ENCODE data around the gene SMCO2. TPM values are rescaled to one million over a fixed set of nuclear protein-coding genes. Genes with fewer than 3 reads are reported as not detected.

The SMCO2 gene
- total RNA-seq, 3 donors from 2014 or later (not counting 1 experiment from before 2014, with no cell fraction given), result not detected

- Histone ChIP-seq H3K9me3 (ENCODE audit: control insufficient read depth, insufficient read depth, low read length) (no peaks in the 10 kb centered on the region), H3K4me1 (ENCODE audit: control insufficient read depth, insufficient read depth, low read length) (no peaks in the 10 kb centered on the region), H3K27ac (ENCODE audit: low read length) (no peak overlapping the region), H3K36me3 (ENCODE audit: control insufficient read depth, insufficient read depth, low read length) (no peaks in the 10 kb centered on the region), H3K4me3 (ENCODE audit: low read length) (no peak overlapping the region), H3K27me3 (ENCODE audit: control insufficient read depth, insufficient read depth, low read length) (peaks cover 2% of the 10 kb centered on the region)
- H3K36me3 Mint-ChIP-seq, result no peaks in the 10 kb centered on the region
- WGBS (ENCODE audit: insufficient coverage), result 80% methylated on average over 8 of the region's 8 CpGs
- intact Hi-C loops (cut with micrococcal nuclease), result no loop called here
- H3K27ac Mint-ChIP-seq, result no peak overlapping the region
- ATAC-seq (no peak), DNase-seq (no peak)
- no peaks in the 10 kb centered on the region for H3K9me3 Mint-ChIP-seq
- H3K27me3 Mint-ChIP-seq (ENCODE audit: low read depth in 2 of 2), result peaks cover 13 to 35% of the 10 kb centered on the region in 2 donors
- no peak for TF ChIP-seq CTCF (IDR thresholded peaks at IDR 0.05)
- H3K4me1 Mint-ChIP-seq, result peaks cover 0 to 8% of the 10 kb centered on the region in 2 donors
- no peak overlapping the region for H3K4me3 Mint-ChIP-seq
These were observed 16.3 kb downstream of the SMCO2 start for GRCh38 chr12:27462851-27463250.

GRCh38 chr12:27463511-27464219 is 17.1 kb downstream of the SMCO2 start:
- ATAC-seq, result no peak
- H3K4me3 Mint-ChIP-seq, result no peak overlapping the region
- Histone ChIP-seq H3K27me3 (ENCODE audit: control insufficient read depth, insufficient read depth, low read length) (peaks cover 2% of the 10 kb centered on the region), H3K4me3 (ENCODE audit: low read length) (no peak overlapping the region), H3K9me3 (ENCODE audit: control insufficient read depth, insufficient read depth, low read length) (no peaks in the 10 kb centered on the region), H3K36me3 (ENCODE audit: control insufficient read depth, insufficient read depth, low read length) (no peaks in the 10 kb centered on the region), H3K4me1 (ENCODE audit: control insufficient read depth, insufficient read depth, low read length) (no peaks in the 10 kb centered on the region), H3K27ac (ENCODE audit: low read length) (no peak overlapping the region)
- no peak for TF ChIP-seq CTCF (IDR thresholded peaks at IDR 0.05)
- no peak for DNase-seq
- intact Hi-C loops (cut with micrococcal nuclease), result no loop called here
- peaks cover 0 to 8% of the 10 kb centered on the region in 2 donors for H3K4me1 Mint-ChIP-seq
- no peaks in the 10 kb centered on the region for H3K36me3 Mint-ChIP-seq
- no peaks in the 10 kb centered on the region for H3K9me3 Mint-ChIP-seq
- no peak overlapping the region for H3K27ac Mint-ChIP-seq
- H3K27me3 Mint-ChIP-seq (ENCODE audit: low read depth in 2 of 2), result peaks cover 13 to 35% of the 10 kb centered on the region in 2 donors
- WGBS (ENCODE audit: insufficient coverage), result 83% methylated on average over 11 of the region's 11 CpGs

GRCh38 chr12:27464220-27464554 is 17.7 kb downstream of the SMCO2 start:
- H3K36me3 ChIP-seq (ENCODE audit: control insufficient read depth, insufficient read depth, low read length), result no peaks in the 10 kb centered on the region
- intact Hi-C loops (cut with micrococcal nuclease), result no loop called here
- H3K4me1 Mint-ChIP-seq, result peaks cover 0 to 8% of the 10 kb centered on the region in 2 donors

More at GRCh38 chr12:27464220-27464554, 17.7 kb downstream of the SMCO2 start:
- Histone ChIP-seq H3K27me3 (ENCODE audit: control insufficient read depth, insufficient read depth, low read length) (peaks cover 2% of the 10 kb centered on the region), H3K4me3 (ENCODE audit: low read length) (no peak overlapping the region), H3K9me3 (ENCODE audit: control insufficient read depth, insufficient read depth, low read length) (no peaks in the 10 kb centered on the region), H3K4me1 (ENCODE audit: control insufficient read depth, insufficient read depth, low read length) (no peaks in the 10 kb centered on the region), H3K27ac (ENCODE audit: low read length) (no peak overlapping the region)
- no peak for TF ChIP-seq CTCF (IDR thresholded peaks at IDR 0.05)
- H3K4me3 Mint-ChIP-seq, result no peak overlapping the region
- H3K27me3 Mint-ChIP-seq (ENCODE audit: low read depth in 2 of 2), result peaks cover 11 to 35% of the 10 kb centered on the region in 2 donors
- DNase-seq (no peak), ATAC-seq (no peak)
- 72% methylated on average over 5 of the region's 5 CpGs for WGBS (ENCODE audit: insufficient coverage)
- H3K9me3 Mint-ChIP-seq, result no peaks in the 10 kb centered on the region
- no peak overlapping the region for H3K27ac Mint-ChIP-seq
- no peaks in the 10 kb centered on the region for H3K36me3 Mint-ChIP-seq

Measured in natural killer cell (primary cell).